B cell (primary cell): Measurements from ENCODE around the gene PLPPR1. TPM values are rescaled to one million over a fixed set of nuclear protein-coding genes. Genes with fewer than 3 reads are reported as not detected.

Source experiments
- ATAC-seq: fragments of 200-7000 bp; cut with Tn5 transposase; one replicate; pipeline ENCODE4 v1.10.0; 2021; ENCODE audit warnings: low read depth, mild to moderate bottlenecking, moderate number of reproducible peaks, moderate library complexity
- CTCF ChIA-PET: fragments of 350-600 bp; sonication (Branson Sonifier 250); formaldehyde crosslinking; loops from one replicate; lab custom pipeline; 2021; ENCODE audit warnings: antibody characterized with exemption, inconsistent platforms; lab: Charles Lee
- POLR2A ChIA-PET: fragments of 350-600 bp; sonication (Branson Sonifier 250); formaldehyde crosslinking; loops from one replicate; lab custom pipeline; 2021; ENCODE audit warnings: antibody characterized with exemption; lab: Charles Lee
- DNase-seq: peaks from one replicate; pipeline ENCODE4 v3.0.0; 2013
- H2AFZ ChIP-seq: 2 replicates; pipeline ENCODE4 v1.6.1; 2012; ENCODE audit warnings: mild to moderate bottlenecking, low read depth, low read length; ENCODE audit not compliant: insufficient read depth, poor library complexity, severe bottlenecking
- H3K27ac ChIP-seq, 2 donors: 1 replicate in 1 of 2; 2 replicates in 1 of 2; pipeline ENCODE4 v1.5.1; 2012 to 2013; ENCODE audit warnings: low read length in 2 of 2, mild to moderate bottlenecking in 2 of 2, moderate library complexity in 1 of 2
- H3K27me3 ChIP-seq, 4 experiments: fragments of 200-600 bp in 1 of 4; sonication (generic) in 1 of 4; replicated peaks in 1 of 4; 1 replicate in 2 of 4; 2 replicates in 2 of 4; pipeline versions ENCODE4 v1.6.1 to v1.7.0; 2013 to 2016; ENCODE audit warnings: low read length in 3 of 4, mild to moderate bottlenecking in 2 of 4, mixed read lengths in 1 of 4, moderate library complexity in 1 of 4; ENCODE audit not compliant: insufficient read depth in 4 of 4, control insufficient read depth in 3 of 4; ENCODE audit errors: control extremely low read depth in 1 of 4
- H3K36me3 ChIP-seq, 2 experiments: replicated peaks in 1 of 2; 1 replicate in 1 of 2; 2 replicates in 1 of 2; pipeline versions ENCODE4 v1.6.1 to v1.7.1; 2013; ENCODE audit warnings: low read length in 1 of 2; ENCODE audit not compliant: insufficient read depth in 2 of 2, control insufficient read depth in 1 of 2; ENCODE audit errors: control extremely low read depth in 1 of 2, extremely low read depth in 1 of 2
- H3K4me1 ChIP-seq, 2 donors: fragments of 200-600 bp in 1 of 2; sonication (generic) in 1 of 2; 1 replicate in 1 of 2; 2 replicates in 1 of 2; pipeline versions ENCODE4 v1.5.1 to v1.6.1; 2013 to 2017; ENCODE audit warnings: low read length in 2 of 2; ENCODE audit not compliant: control insufficient read depth in 2 of 2, insufficient read depth in 2 of 2
- H3K4me2 ChIP-seq: replicated peaks from 2 replicates; pipeline ENCODE3; 2012; ENCODE audit warnings: mild to moderate bottlenecking, low read depth, low read length; ENCODE audit not compliant: poor library complexity, severe bottlenecking
- H3K4me3 ChIP-seq, 5 experiments: fragments of 200-600 bp in 1 of 5; sonication (generic) in 1 of 5; 1 replicate in 3 of 5; 2 replicates in 2 of 5; pipeline versions ENCODE4 v1.5.1 to v1.7.0; 2011 to 2016; ENCODE audit warnings: low read length in 4 of 5, mild to moderate bottlenecking in 4 of 5, low read depth in 2 of 5, control low read depth in 1 of 5, moderate library complexity in 1 of 5; ENCODE audit not compliant: insufficient read depth in 1 of 5; ENCODE audit errors: control extremely low read depth in 1 of 5, extremely low read depth in 1 of 5
- H3K79me2 ChIP-seq: fragments of 200-600 bp; sonication (generic); one replicate; pipeline ENCODE4 v1.6.0; 2016; ENCODE audit warnings: low read length; ENCODE audit not compliant: control insufficient read depth, insufficient read depth
- H3K9ac ChIP-seq: fragments of 200-600 bp; sonication (generic); 2 replicates; pipeline ENCODE4 v1.6.1; 2017; ENCODE audit warnings: mild to moderate bottlenecking, low read length, moderate library complexity
- H3K9me3 ChIP-seq, 3 donors: one replicate each; pipeline versions ENCODE4 v1.6.1 to v1.7.1; 2013; ENCODE audit warnings: low read length in 2 of 3; ENCODE audit not compliant: control insufficient read depth in 2 of 3, insufficient read depth in 1 of 3; ENCODE audit errors: control extremely low read depth in 1 of 3
- H4K20me1 ChIP-seq: 2 replicates; pipeline ENCODE4 v1.6.0; 2012; ENCODE audit warnings: mild to moderate bottlenecking, low read length; ENCODE audit not compliant: insufficient read depth, control insufficient read depth, poor library complexity, severe bottlenecking
- H3K27ac Mint-ChIP-seq: one replicate; pipeline ENCODE4 v1.8.0; 2021; ENCODE audit warnings: mixed read lengths
- H3K27me3 Mint-ChIP-seq: one replicate; pipeline ENCODE4 v1.8.0; 2021; ENCODE audit warnings: mixed read lengths
- H3K4me1 Mint-ChIP-seq: one replicate; pipeline ENCODE4 v1.8.0; 2021; ENCODE audit warnings: mixed read lengths
- H3K4me3 Mint-ChIP-seq: one replicate; pipeline ENCODE4 v1.8.0; 2021; ENCODE audit warnings: mixed read lengths
- H3K9me3 Mint-ChIP-seq: one replicate; pipeline ENCODE4 v1.8.0; 2022; ENCODE audit warnings: mixed read lengths; ENCODE audit not compliant: insufficient read depth
- CTCF ChIP-seq: fragments of 200-600 bp; IDR thresholded peaks from one replicate; pipeline ENCODE4 v1.8.0; 2022; ENCODE audit warnings: antibody characterized with exemption, mild to moderate bottlenecking
- EZH2 ChIP-seq: IDR thresholded peaks from 2 replicates; pipeline ENCODE4 v1.6.1; 2012; ENCODE audit warnings: borderline replicate concordance, low read depth, mild to moderate bottlenecking, moderate library complexity, low read length; ENCODE audit not compliant: insufficient read depth, poor library complexity, severe bottlenecking
- WGBS: methylation state at CpG from one replicate; pipeline ENCODE4 v1.1.5; 2013; ENCODE audit warnings: missing lambda C conversion rate; ENCODE audit not compliant: insufficient coverage; 5-methylcytosine and 5-hydroxymethylcytosine counted together
- intact Hi-C: fragments of 100-400 bp; cut with micrococcal nuclease; formaldehyde crosslinking; loops from one replicate; pipeline ENCODE4 v1.10.0; 2022
- polyA plus RNA-seq: library from polyadenylated mRNA; depleted of rRNA; stranded (reverse); fragments of >200 nt; gene quantifications from 2 replicates; pipeline ENCODE4 v1.2.3, GENCODE V29; 2012
- total RNA-seq, 2 donors: library from RNA; stranded (reverse); fragments of 120-200 nt in 1 of 2; gene quantifications; 1 replicate in 1 of 2; 2 replicates in 1 of 2; pipeline versions ENCODE4 v1.2.3 to v1.2.4, GENCODE V29; 2013 to 2022

The PLPPR1 gene
- total and polyA plus RNA-seq, 2 donors (not counting 1 experiment from before 2014, with no cell fraction given) = not detected

GRCh38 chr9:101229606-101230005, 201.1 kb downstream of the PLPPR1 start:
- no peak overlapping the region for H3K27ac ChIP-seq
- H3K36me3 ChIP-seq = no peaks in the 10 kb centered on the region
- no peaks in the 10 kb centered on the region for H3K4me1 ChIP-seq
- H3K4me2 ChIP-seq = no peak overlapping the region
- Mint-ChIP-seq H3K27me3 (peaks cover 14% of the 10 kb centered on the region), H3K4me3 (no peak overlapping the region), H3K4me1 (no peaks in the 10 kb centered on the region), H3K27ac (no peak overlapping the region), H3K9me3 (peaks cover 2% of the 10 kb centered on the region)
- POLR2A ChIA-PET = no interaction called here
- DNase-seq (no peak), ATAC-seq (no peak)
- H4K20me1 ChIP-seq = no peaks in the 10 kb centered on the region
- H3K27me3 ChIP-seq = peaks cover 0 to 3% (median 0%) of the 10 kb centered on the region in 4 experiments
- H3K4me3 ChIP-seq = no peak overlapping the region
- TF ChIP-seq CTCF (no peak), EZH2 (no peak)
- intact Hi-C loops = no loop called here
- CTCF ChIA-PET = no interaction called here
- no peak overlapping the region for H3K9ac ChIP-seq
- WGBS = no CpG with 5 or more reads among the region's 1 CpG
- no peak overlapping the region for H2AFZ ChIP-seq
- no peaks in the 10 kb centered on the region for H3K9me3 ChIP-seq
- H3K79me2 ChIP-seq = no peaks in the 10 kb centered on the region

DNA sequence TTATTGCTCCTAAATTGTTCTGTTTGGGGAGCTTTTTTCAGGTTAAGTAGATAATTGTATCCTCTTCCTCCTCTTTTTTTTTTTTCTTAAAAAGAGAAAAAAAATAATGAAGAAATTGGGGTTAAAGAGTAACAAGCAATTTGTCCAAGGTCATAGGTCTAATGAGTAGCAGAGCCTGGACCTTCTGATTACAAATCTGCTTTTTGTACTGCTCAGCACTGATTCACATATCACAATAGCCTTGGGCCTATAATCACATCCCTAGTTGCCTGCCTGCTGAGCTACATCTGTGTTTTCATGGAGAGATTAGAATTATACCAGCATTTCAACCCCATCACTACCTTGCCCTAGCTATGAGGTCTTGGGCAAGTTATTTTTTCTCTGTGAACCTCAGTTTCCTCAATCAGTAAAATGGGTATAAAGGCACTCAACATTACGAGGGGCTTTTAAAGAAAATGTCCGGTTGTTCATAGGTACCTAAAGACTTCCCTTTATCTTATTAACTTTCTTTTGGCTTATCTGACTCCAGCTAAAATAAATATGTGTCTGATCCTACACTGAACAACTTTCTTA, 204.0 kb downstream of the PLPPR1 start:
- Histone ChIP-seq H3K4me3 (no peak overlapping the region), H3K27me3 (peaks cover 0 to 3% (median 0%) of the 10 kb centered on the region in 4 experiments), H3K9me3 (no peaks in the 10 kb centered on the region), H4K20me1 (no peaks in the 10 kb centered on the region), H2AFZ (no peak overlapping the region), H3K27ac (no peak overlapping the region), H3K4me1 (no peaks in the 10 kb centered on the region), H3K9ac (no peak overlapping the region), H3K4me2 (no peak overlapping the region), H3K36me3 (no peaks in the 10 kb centered on the region), H3K79me2 (no peaks in the 10 kb centered on the region)
- ATAC-seq (no peak), DNase-seq (no peak)
- Mint-ChIP-seq H3K27me3 (peaks cover 17% of the 10 kb centered on the region), H3K27ac (no peak overlapping the region), H3K4me3 (no peak overlapping the region), H3K9me3 (no peaks in the 10 kb centered on the region), H3K4me1 (peaks cover 2% of the 10 kb centered on the region)
- TF ChIP-seq CTCF = no peak
- TF ChIP-seq EZH2 = no peak
- 87% methylated on average over 2 of the region's 2 CpGs for WGBS
- ChIA-PET CTCF (no interaction called here), POLR2A (no interaction called here)
- intact Hi-C loops = no loop called here
